Body of pancreas (tissue), 4 donors: ENCODE results near the gene CCR9.
"Not testable (repeated sequence)": the region's sequence is repeated elsewhere in the genome, so short reads cannot be mapped to it uniquely, and the experiment has no call there.

Experiments
- CTCF ChIP-seq, 7 experiments: fragments of 450-650 bp in 4 of 7; fragments of 200-600 bp in 3 of 7; sonication (generic) in 3 of 7; IDR thresholded peaks; one replicate each; pipeline ENCODE4 v1.5.1; 2016 to 2019; ENCODE audit warnings: antibody characterized with exemption in 7 of 7
- POLR2A ChIP-seq, 3 donors: fragments of 450-650 bp; IDR thresholded peaks; one replicate each; pipeline ENCODE4 v1.6.1; 2016; ENCODE audit warnings: antibody characterized with exemption in 3 of 3, mild to moderate bottlenecking in 2 of 3

DNA sequence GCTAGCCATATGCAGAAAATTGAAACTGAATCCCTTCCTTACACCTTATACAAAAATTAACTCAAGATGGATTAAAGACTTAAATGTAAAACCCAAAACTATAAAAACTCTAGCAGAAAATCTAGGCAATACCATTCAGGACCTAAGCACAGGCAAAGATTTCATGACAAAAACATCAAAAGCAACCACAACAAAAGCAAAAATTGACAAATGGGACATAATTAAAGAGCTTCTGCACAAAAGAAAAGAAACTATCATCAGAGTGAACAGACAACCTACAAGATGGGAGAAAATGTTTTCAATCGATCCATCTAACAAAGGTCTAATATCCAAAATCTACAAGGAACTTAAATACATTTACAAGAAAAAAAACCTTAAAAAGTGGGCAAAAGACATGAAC lies 30.0 kb upstream of the CCR9 start:
- not testable (repeated sequence) for TF ChIP-seq CTCF, POLR2A (IDR thresholded peaks at IDR 0.05)
